CD4-positive, alpha-beta T cell treated with Interleukin-15 for 4 hours (primary cell): ENCODE data around the gene OTUD7B.
"Not testable (repeated sequence)": the region's sequence is repeated elsewhere in the genome, so short reads cannot be mapped to it uniquely, and the experiment has no call there.

Experiments used
- DNase-seq: peaks from one replicate; pipeline ENCODE4 v3.0.0-alpha.2; 2020; ENCODE audit warnings: low spot score

OTUD7B gene

DNA sequence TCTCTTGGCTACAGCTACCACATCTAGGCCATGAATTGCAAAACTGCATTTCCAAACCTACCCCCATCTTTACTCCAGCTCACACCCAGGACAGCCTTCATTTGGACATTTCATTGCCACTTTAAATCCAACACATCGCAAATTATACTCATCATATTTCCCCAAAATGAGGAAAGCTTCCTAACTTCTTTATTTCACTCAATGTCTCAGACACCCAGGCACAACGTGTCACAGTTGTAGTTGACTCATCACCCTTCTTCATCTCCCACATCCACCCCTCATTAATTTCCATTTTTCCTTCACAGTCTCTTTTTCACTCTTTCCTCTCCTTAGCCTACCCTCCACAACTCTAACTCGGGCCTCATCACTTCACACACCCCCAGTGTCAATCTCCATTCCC is 6.7 kb downstream of the OTUD7B start:
- no peak for DNase-seq

DNA sequence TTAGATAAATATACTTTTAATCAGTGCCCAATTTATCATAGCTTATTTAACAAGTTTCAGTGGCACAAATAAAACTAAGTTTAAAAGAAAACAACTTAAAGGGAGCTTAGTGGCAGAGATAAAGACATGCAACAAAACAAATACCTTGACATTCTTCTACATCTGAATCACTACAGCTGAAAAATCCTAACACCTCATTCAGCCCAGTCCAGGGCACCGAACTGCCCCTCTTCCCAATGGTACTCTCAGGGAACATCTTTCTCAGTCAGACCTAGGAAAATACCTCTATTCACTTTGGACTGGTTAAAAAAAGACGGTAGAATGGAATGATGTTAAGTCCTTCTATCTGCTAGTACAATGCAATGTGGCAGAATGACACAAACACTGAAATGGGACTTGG is 8.3 kb downstream of the OTUD7B start:
- no peak for DNase-seq

DNA sequence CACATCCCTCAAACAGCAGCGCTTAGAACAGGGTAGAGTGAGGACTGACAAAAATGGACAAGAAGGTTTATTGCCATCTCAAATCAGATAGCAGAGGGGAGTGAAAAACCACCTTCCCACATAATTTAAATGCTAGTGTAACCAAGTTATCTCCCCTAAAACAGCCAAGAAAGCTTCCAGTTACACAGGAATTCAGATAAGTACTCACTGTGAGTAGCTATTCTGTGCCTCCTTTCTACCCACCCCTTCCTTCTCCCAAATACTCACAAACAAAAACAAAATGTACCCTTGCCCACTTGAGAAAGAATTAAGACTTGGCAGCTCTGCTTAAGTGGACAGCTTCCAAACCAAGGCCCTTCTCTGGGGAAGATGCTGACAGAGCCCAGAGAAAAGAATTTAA is 9.1 kb downstream of the OTUD7B start:
- DNase-seq, result no peak

DNA sequence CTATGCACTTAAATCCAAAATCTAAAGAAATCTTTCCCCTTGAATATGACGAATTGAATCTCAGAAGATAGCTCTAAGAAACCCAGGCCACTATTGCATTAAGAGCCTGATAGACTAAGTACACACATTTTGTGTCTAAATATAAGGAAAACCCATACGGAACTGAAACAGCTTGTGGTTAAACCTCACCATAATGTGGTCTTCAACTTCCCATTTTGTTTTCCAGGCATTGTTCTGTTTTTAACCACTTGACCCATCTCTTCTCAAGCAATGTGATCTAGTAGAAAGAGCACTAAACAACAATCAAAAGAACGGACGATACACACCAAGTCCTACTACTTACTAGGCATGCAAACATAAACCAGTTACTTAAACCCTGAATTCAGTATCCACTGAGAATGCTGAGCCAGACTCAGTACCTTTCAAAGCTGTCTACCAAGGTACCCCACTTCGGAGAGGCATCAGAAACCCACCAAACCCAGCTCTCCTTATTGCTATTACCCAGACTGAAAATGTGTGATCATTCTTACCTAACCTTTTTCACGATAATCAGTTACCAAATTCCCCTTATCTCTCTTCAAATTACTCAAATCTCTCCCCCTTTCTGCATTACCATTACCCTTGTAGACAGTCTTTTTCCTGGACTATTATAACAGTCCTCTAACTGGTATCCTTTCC is 12.8 kb downstream of the OTUD7B start:
- peak; percentile 12 for DNase-seq

DNA sequence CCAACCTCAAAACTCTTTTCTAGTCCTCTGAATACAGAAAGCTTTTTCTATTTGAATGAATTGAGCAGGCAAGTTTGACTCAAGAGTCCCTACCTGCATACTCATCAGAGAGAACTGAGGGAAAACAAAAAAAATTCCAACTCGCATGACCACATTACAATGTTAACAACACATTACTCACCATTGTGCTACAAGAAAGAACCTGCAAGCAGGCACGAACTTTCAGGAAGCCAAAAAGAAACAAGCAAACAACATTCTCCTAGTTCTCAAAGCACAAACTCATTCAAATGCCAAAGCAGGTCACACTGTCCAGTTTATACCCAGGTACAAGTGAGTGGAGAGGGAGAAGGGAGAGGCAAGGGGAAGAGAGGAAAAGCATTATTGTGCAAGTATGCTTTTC is 14.6 kb downstream of the OTUD7B start:
- no peak for DNase-seq

DNA sequence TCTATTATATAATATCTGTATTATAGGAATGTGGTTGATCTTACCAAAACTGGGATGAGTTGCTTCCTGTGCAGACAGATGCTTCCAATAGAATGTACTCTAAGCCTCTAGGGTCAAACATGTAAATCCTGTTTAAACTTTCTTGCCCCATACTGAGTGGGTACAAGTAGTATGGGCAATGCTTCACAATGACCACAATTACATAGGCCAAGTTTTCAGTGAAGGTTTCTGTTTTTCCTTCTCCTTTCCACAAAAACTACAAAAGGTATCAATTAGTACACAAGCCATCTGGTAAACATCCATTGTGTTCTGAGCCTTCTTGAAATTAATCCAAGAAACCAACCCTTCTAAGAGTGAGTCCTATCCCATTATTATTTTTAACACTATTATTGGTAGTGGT is 16.8 kb downstream of the OTUD7B start:
- no peak for DNase-seq

DNA sequence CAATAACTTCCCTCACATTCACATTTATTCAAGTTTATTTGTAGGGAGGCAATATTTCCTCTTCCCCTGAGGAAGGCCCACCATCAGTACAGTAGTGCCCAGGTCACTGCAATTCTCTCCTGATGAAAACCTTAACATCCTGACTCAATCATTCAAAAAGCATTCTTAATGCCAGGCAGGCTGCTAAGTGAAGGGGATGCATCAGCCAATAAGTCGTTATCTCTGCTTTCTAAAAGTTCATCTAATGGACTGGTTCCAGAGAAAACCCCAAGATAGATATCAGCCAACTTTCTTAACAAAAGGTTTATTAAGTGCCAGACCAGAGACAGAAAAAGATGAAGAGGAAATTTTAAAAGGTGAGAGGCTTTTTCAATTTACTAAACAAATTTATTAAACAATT is 17.3 kb downstream of the OTUD7B start:
- DNase-seq, result no peak

DNA sequence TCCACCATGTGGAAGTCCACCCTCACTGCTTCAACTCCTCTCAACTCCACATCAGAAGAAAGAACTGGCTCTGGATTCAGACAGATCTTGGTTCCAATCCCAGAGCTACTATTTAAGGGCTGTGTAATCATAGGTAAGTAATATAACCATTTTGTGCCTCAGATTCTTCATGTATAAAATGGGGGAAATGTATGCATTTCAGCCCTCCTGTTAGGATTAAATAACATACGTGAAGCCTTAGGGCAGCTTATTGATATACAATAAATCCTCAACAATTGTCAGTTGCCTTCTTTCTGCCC is 23.3 kb downstream of the OTUD7B start:
- no peak for DNase-seq

DNA sequence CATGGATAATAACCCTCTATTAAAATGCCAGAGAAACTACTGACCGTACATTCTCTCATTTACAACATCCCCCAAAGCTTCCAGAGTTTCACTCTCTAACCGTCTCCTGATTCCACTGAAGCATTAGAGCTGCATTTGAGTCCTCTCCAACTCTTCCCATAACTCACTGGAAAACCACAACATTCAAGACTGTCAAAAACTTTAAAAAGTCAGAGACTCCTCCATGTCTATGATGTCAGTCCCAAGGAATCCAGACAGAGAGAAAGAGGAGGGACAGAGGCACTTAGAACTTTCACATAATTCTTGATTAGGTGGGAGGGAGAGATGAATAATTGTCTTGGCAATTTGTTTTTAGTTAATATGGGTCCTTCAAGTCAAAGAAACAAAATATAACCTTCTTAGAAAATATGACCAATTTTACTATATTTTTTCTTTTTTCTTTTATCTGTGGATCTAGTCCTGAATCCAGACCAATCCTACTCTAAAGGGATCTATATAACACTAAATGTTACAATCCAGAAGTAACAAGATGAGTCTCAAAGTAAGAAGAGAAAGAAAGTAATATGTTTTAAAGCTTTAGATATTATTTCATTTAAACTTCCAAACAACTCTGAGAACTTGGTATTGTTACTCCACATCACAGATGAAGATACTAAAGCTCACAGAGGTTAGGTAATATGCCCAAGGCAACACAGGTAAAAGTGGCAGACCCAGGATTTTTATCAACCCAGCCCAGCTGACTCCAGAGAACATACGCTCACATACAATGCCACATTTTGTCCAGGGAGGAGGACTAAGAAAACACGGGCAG is 23.8 kb downstream of the OTUD7B start:
- DNase-seq, result no peak

DNA sequence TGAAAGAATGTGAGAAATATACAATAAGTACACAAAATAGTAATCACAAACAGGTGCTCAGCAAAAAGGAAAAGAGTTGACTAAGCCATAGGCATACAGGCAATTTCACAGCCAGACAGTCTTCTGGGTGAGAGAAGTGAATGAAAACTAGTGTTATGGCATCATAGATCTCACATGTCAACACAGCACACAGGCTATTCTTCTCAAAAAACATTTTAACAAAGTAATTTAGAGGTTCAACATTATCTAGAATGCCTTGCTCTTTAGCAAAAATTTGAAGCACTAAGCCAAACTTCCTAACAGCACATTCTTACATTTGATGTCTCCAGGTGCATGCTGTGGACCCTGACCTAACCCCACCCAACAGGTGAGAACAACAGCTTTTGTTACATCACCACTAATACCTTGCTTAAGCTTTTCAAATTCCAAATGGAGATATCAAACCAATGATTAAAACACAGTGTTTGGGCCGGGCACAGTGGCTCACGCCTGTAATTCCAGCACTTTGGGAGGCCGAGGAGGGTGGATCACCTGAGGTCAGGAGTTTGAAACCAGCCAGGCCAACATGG is 30.5 kb downstream of the OTUD7B start:
- no peak for DNase-seq

DNA sequence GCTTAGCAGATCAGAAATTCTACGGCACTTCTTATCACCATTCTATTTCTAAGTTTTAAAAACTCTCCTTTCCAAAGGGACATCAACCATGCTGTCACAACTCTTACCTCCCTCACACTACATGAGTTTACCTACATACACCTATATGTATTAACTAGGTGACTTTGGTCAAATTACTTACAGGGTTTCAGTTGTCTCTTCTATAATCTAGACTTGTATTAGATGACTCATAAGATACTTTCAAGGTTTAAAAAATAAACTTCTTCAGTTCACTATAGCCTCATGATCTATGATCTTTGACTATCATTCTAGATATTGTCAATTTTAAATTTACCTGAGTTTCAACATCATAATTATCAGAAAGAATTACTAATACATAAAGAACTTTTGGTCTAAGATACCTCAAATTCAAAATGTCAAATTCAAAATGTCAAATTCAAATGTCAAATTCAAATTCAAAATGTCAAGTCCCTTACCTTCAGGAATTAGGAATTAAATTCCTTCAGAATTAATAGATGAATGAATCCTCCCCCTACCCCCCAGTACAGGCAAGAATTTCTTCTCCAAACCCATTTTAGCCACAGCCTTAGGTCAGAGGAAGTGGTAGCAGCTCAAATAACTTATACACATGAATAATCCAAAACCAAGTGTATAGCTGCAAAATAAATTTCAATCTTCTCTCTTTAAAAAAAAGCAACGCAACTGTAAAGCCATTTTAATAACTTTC is 31.1 kb downstream of the OTUD7B start:
- no peak for DNase-seq

DNA sequence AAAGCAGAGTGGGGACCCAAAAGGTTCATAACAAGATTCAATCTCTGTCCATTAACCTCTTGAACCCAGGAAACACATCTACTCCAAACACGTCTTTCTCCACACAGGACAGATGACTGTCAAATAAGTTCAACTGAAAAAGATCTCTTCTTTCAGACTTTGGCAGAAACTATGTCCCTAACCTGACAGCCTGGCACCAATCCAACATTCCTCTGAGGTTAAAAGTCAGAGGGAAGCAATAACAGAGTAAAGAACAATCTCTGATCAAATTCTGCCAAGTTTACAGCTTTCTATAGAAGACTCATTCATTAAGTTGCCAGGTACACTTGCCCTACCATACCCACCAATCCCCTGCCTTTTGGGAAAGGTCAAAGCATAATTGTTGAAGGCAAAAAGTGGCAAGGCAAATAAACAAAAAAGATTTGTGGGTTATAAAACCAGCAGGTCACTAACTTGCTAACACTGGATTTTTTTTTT is 31.9 kb downstream of the OTUD7B start:
- DNase-seq, result no peak

DNA sequence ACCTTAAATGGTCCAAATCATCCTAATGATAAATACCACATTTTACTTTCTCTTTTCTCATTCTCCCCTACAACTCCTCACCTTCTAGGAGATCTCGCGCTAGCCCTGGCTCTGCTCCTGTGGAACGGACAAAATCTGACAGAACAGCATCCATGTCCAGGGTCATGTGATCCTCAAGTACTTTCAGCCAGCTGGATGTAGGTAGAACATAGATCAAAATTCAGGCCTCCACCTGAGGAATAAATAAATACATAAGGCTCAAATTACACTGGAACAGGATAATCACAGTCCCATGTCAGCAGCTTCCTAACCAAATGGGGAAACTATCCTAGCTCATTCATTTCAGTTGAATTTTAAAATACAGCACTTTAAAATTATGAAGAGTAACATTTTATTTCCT is 33.2 kb downstream of the OTUD7B start:
- no peak for DNase-seq

DNA sequence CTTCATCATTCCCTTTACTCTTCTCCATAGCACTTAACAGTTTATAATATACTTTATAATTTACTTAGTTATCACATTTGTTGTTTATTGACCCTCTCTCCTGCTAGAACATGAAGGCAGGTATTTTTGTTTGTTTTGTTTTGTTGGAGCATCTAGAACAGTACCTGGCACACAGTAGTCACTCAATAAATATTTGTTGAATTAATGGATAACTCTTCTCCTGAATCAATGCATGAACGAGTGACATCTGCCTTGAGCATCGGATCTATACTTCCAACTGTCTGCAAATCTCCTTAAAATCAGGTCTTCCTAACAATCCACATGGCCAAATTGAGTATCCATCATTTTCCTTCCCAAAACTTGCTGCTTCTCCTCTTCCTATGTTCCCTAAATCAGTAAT is 38.0 kb downstream of the OTUD7B start:
- DNase-seq, result no peak

DNA sequence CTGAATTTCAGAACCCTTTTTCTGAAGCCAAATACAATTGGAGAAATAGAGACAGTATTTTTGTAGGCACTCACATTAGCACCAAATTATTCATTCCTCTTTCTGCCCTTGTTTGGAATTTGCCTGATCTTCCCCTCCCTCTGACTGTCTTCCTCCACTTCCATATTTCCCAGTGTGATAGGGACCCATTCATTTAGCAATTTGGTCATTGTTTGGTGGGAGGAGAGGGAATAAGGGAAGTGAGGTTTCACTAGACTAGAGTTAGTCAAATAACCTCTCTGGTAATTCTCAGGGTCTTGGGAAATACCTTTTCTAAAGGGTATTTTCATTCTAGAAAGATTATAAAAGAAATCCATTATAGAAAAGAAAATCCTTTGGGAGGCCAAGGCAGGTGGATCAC is 42.9 kb downstream of the OTUD7B start:
- DNase-seq, result no peak

DNA sequence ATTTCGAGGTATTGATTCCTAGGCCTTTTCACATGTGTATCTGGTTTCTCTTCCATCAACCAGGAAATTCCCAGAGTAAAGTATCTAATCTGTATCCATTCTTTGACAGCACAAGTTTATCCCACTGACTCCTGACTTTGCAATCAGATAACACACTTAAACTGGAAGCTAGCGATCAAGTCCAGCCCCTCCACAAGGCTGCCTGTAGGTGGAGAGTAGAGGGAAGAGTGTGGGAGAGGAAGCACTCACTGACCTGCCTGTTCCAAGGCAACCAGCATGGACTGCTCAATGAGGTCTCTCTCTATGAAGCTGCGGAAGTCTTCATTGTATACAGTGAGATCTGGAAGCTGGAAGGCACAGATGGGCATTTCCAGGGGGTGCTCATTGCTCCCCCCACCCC is 43.5 kb downstream of the OTUD7B start:
- DNase-seq, result no peak

DNA sequence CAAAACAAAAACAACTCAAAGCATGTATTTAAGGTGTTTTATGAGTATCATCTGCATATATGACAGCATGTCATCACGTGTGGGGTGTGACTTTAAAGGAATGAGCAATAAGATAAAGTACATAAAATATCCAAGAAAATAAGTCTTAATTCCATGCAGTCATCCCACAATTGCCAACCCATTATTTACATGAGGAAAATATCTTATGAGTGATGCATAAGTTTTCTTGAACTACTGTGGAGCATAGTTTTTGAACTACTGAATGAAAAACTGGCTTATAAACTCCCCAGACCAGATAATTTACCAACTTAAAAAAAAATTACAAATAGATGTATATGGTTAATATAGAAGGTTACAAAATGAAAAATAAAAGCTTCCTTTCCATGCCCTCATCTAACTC is 44.1 kb downstream of the OTUD7B start:
- DNase-seq, result no peak

DNA sequence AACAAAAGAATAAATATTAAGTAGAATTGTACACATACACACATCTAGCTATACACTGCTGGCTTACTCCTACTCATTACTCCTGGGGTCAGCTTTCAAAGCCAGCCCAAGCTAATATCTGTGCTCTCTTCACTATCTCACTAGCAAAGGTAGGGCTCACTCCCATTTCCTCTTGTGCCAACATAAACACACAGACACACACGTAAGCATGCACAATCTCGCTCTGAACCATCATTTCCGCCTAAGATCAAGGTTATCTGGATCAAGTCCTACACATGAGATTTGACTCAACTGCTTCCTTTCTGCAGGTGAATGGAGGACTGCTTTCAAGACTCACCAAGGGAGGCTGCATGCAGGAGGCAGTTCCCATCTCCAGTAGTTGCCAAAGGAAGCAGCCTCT is 45.1 kb downstream of the OTUD7B start:
- DNase-seq, result no peak

DNA sequence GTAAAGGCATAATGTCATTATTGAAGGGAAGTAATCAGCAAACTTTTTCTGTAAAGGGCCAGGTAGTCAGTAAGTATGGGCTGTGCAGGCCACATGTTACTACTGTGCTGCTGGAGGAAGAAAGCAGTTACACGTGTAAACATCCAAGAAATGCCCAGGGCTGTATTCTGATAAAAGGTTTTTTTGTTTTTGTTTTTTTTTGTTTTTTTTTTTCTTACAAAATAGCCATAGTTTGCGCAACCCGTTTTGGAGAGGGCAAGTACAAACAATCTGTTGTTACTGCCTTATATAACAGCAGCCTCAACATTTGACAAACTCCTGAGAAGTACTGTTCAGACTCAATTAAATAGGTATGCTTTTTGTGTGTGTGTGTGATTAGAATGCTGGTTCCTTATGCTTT is 47.2 kb downstream of the OTUD7B start:
- DNase-seq, result no peak

DNA sequence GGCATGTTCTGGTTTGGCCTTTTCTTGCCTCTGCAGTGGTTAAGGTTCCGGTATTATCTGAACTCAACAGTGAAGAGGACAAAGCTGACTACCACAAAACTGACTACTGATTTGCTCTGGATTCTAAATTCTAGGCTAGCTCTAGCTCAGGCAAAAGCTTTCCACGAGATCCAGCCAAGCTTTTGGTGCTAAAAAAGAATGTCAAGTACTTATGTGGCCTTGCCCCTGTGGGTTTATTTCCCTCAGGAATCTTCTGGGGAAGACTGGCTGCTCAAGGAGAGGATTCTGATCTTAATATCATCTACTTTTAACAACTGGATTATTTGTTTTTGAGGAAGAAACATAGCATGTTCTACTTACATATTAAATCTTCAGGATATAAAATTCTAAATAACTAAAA is 47.8 kb downstream of the OTUD7B start:
- no peak for DNase-seq

DNA sequence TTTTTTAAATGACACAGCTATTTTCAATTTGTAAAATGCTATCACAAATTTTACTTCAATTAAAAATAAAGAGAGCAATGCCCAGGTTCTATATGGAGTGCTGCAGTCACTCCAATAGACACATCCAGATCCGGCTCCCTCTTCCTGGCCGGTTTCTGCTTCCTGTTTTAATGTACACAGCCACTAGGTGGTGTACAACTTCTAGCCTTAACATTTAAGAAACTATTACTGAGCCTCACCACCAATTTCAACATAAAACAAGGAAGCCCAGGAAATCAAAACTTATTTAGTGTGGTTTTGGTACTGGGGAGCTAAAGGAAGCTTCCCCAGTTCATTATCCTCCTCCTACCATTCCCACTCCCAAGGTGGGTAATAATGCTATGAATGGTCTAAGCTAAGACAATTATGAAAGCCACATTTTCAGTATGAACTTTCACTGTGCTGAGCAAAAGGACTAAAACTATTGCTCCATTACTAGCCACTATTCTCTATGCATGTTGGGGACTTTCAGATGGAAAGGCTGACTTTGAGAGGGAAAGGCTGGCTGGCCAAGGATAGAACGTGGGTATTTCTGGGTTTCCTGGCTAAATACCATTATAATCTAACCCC is 48.4 kb downstream of the OTUD7B start:
- DNase-seq, result peak; percentile 68

DNA sequence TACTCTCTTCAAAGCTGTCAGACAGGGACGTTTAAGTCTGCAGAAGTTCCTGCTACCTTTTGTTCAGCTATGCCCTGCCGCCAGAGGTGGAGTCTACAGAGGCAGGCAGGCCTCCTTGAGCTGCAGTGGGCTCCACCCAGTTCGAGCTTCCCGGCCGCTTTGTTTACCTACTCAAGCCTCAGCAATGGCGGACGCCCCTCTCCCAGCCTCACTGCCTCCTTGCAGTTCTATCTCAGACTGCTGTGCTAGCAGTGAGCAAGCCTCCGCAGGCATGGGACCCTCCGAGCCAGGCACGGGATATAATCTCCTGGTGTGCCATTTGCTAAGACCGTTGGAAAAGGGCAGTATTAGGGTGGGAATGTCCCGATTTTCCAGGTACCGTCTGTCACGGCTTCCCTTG is 53.0 kb downstream of the OTUD7B start:
- not testable (repeated sequence) for DNase-seq

DNA sequence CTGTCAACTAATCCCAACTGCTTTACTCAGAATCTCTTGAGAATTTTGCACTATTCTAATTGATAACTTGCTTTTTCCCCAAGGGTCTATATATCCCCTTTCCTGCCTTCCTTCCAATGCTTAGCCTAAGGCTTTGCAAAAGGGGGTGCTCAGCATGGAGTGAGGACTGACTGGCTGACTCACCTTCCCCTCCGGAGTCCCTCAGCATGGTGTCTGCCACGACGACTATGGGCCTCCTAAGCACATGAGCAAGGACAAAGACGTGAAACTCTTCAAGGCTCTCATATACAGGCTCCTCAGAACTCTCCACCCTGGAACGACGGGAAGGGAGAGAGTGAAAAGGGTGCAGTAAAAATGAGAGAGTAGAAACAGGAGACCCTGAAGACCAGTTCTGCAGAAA is 60.6 kb downstream of the OTUD7B start:
- DNase-seq, result no peak
